GM19328 (cell line): Measurements from ENCODE around the gene PRG3.

Experiments
- ATAC-seq: cut with Tn5 transposase; IDR thresholded peaks from one replicate; pipeline ENCODE4 v1.9.1; 2021; ENCODE audit warnings: mild to moderate bottlenecking, moderate library complexity; ENCODE audit not compliant: unreplicated experiment

PRG3 gene

GRCh38 chr11:57380975-57381374 lies at the start of gene PRG3:
TSS of gene PRG3 (minus strand) at chr11:57381150. CDS start at chr11:57380708, 442 bp downstream.
- ATAC-seq: no peak

GRCh38 chr11:57429946-57430345 lies 49.0 kb upstream of the PRG3 start:
- ATAC-seq: no peak

GRCh38 chr11:57428643-57429042 lies 47.7 kb upstream of the PRG3 start:
- ATAC-seq: no peak

GRCh38 chr11:57427727-57428082 lies 46.8 kb upstream of the PRG3 start:
- no peak for ATAC-seq

GRCh38 chr11:57426929-57427726 lies 46.2 kb upstream of the PRG3 start, which contains the start of gene SLC43A3:
TSS of gene SLC43A3 (minus strand) at chr11:57427121. CDS start at chr11:57426172, 949 bp downstream.
- ATAC-seq: peak; percentile 60

GRCh38 chr11:57426439-57426928 lies 45.5 kb upstream of the PRG3 start:
- peak; percentile 5 for ATAC-seq

GRCh38 chr11:57425565-57426438 lies 44.9 kb upstream of the PRG3 start:
- no peak for ATAC-seq

- peak; percentile 81 for ATAC-seq
Measured at GRCh38 chr11:57424792-57425564, 44.0 kb upstream of the PRG3 start.

GRCh38 chr11:57424137-57424791 lies 43.3 kb upstream of the PRG3 start:
- no peak for ATAC-seq

GRCh38 chr11:57422669-57423068 lies 41.7 kb upstream of the PRG3 start:
- ATAC-seq: no peak

GRCh38 chr11:57421805-57422204 lies 40.9 kb upstream of the PRG3 start:
- no peak for ATAC-seq

GRCh38 chr11:57421066-57421465 lies 40.1 kb upstream of the PRG3 start:
- no peak for ATAC-seq

- ATAC-seq: no peak
Measured at GRCh38 chr11:57419146-57419545, 38.2 kb upstream of the PRG3 start.

GRCh38 chr11:57418131-57418530 lies 37.2 kb upstream of the PRG3 start:
- no peak for ATAC-seq

- ATAC-seq: no peak
Measured at GRCh38 chr11:57417056-57417455, 36.1 kb upstream of the PRG3 start.

GRCh38 chr11:57416436-57416835 lies 35.5 kb upstream of the PRG3 start:
- ATAC-seq: no peak

- no peak for ATAC-seq
Measured at GRCh38 chr11:57414612-57415212, 33.8 kb upstream of the PRG3 start.

GRCh38 chr11:57413681-57414080 lies 32.7 kb upstream of the PRG3 start:
- no peak for ATAC-seq

GRCh38 chr11:57410287-57410686 lies 29.3 kb upstream of the PRG3 start:
- ATAC-seq: no peak
